ENCODE measurements around the gene NPIPB5. TPM values are rescaled to one million over a fixed set of nuclear protein-coding genes. Genes with fewer than 3 reads are reported as not detected.
"Not testable (repeated sequence)": the region's sequence is repeated elsewhere in the genome, so short reads cannot be mapped to it uniquely, and the experiment has no call there.

Gene NPIPB5
- total RNA-seq = 100 to 1,000 TPM; 133 to 348 (median 252) TPM

GRCh38 chr16:22510591-22510990 is at the start of gene NPIPB5:
Gene NPIPB5, plus strand, starts transcription at chr16:22510891. Its CDS starts 2,911 bp downstream, at chr16:22513802.
- DNase-seq; H3K27ac ChIP-seq; intact Hi-C loops (cut with DNase I); H3K9me3 ChIP-seq; H3K36me3 ChIP-seq; H3K4me1 ChIP-seq; H3K27me3 ChIP-seq; H3K4me3 ChIP-seq (replicated peaks in 1 of 3): not testable (repeated sequence)
- WGBS, 2 donors = no CpG with 5 or more reads among the region's 4 CpGs

- intact Hi-C loops (cut with DNase I); DNase-seq; H3K4me1 ChIP-seq; H3K9me3 ChIP-seq; H3K4me3 ChIP-seq (replicated peaks in 1 of 3); H3K27me3 ChIP-seq; H3K27ac ChIP-seq; H3K36me3 ChIP-seq: not testable (repeated sequence)
- WGBS, 2 donors = 86 to 90% methylated on average over 4 to 5 of the region's 6 CpGs
Measured at GRCh38 chr16:22468846-22469245, 41.8 kb upstream of the NPIPB5 start.

GRCh38 chr16:22537996-22538395 is 27.3 kb downstream of the NPIPB5 start:
- H3K27me3 ChIP-seq; H3K4me1 ChIP-seq; H3K9me3 ChIP-seq; H3K36me3 ChIP-seq; DNase-seq; intact Hi-C loops (cut with DNase I); H3K27ac ChIP-seq; H3K4me3 ChIP-seq (replicated peaks in 1 of 3): not testable (repeated sequence)
- WGBS, 2 donors = 79 to 94% methylated on average over 4 of the region's 4 CpGs

- H3K36me3 ChIP-seq; intact Hi-C loops (cut with DNase I); H3K4me3 ChIP-seq (replicated peaks in 1 of 3); H3K27ac ChIP-seq; H3K9me3 ChIP-seq; DNase-seq; H3K4me1 ChIP-seq; H3K27me3 ChIP-seq: not testable (repeated sequence)
- 78 to 93% methylated on average over 1 to 2 of the region's 2 CpGs for WGBS, 2 donors
Measured at GRCh38 chr16:22544809-22545208, 34.1 kb downstream of the NPIPB5 start.

GRCh38 chr16:22546630-22547029 is 35.9 kb downstream of the NPIPB5 start:
- H3K4me1 ChIP-seq; H3K9me3 ChIP-seq; DNase-seq; H3K4me3 ChIP-seq (replicated peaks in 1 of 3); H3K36me3 ChIP-seq; H3K27me3 ChIP-seq; H3K27ac ChIP-seq; intact Hi-C loops (cut with DNase I): not testable (repeated sequence)
- WGBS, 2 donors = 89 to 90% methylated on average over 2 of the region's 2 CpGs

GRCh38 chr16:22547170-22547765 is 36.6 kb downstream of the NPIPB5 start:
- H3K27ac ChIP-seq; H3K36me3 ChIP-seq; H3K4me3 ChIP-seq (replicated peaks in 1 of 3); H3K27me3 ChIP-seq; intact Hi-C loops (cut with DNase I); H3K4me1 ChIP-seq; H3K9me3 ChIP-seq; DNase-seq: not testable (repeated sequence)
- WGBS, 2 donors = 90 to 98% methylated on average over 2 of the region's 2 CpGs

GRCh38 chr16:22549853-22550252 is 39.2 kb downstream of the NPIPB5 start:
- 95 to 99% methylated on average over 5 of the region's 6 CpGs for WGBS, 2 donors
- DNase-seq = not testable (repeated sequence)

GRCh38 chr16:22551143-22551542 is 40.5 kb downstream of the NPIPB5 start:
- DNase-seq; H3K4me1 ChIP-seq; H3K27me3 ChIP-seq; intact Hi-C loops (cut with DNase I); H3K36me3 ChIP-seq; H3K9me3 ChIP-seq; H3K27ac ChIP-seq; H3K4me3 ChIP-seq (replicated peaks in 1 of 3): not testable (repeated sequence)
- 85 to 86% methylated on average over 10 of the region's 10 CpGs for WGBS, 2 donors

More at GRCh38 chr16:22549853-22550252, 39.2 kb downstream of the NPIPB5 start:
- H3K36me3 ChIP-seq; H3K27me3 ChIP-seq; H3K9me3 ChIP-seq; intact Hi-C loops (cut with DNase I); H3K4me3 ChIP-seq (replicated peaks in 1 of 3); H3K27ac ChIP-seq; H3K4me1 ChIP-seq: not testable (repeated sequence)

GRCh38 chr16:22551651-22552050 is 41.0 kb downstream of the NPIPB5 start:
- intact Hi-C loops (cut with DNase I); H3K9me3 ChIP-seq; H3K36me3 ChIP-seq; DNase-seq; H3K4me1 ChIP-seq; H3K4me3 ChIP-seq (replicated peaks in 1 of 3); H3K27me3 ChIP-seq; H3K27ac ChIP-seq: not testable (repeated sequence)
- WGBS, 2 donors = 83 to 90% methylated on average over 5 of the region's 5 CpGs

- H3K36me3 ChIP-seq; H3K4me1 ChIP-seq; H3K27me3 ChIP-seq; DNase-seq; H3K9me3 ChIP-seq; H3K4me3 ChIP-seq (replicated peaks in 1 of 3); H3K27ac ChIP-seq; intact Hi-C loops (cut with DNase I): not testable (repeated sequence)
- no CpG with 5 or more reads among the region's 7 CpGs for WGBS, 2 donors
Measured at GRCh38 chr16:22556759-22557158, 46.1 kb downstream of the NPIPB5 start.

Small RNA genes within 50 kb of the gene (small RNA-seq; reads per million reads assigned to genes)
- not detected for gene AC106788.1

Other genes with a start within 250 kb of the NPIPB5 start
- 100 to 1,000 TPM in 1 of 4 donors, 10 to 100 TPM in 3; 66.7 to 115 (median 82.8) TPM for gene POLR3E, start 213.5 kb upstream of the NPIPB5 start, total RNA-seq
- 10 to 100 TPM; 55.5 to 92.8 (median 79.2) TPM for gene CDR2, start 136.3 kb upstream of the NPIPB5 start, total RNA-seq